ENCODE data around the gene ATP5MC2. TPM values are rescaled to one million over a fixed set of nuclear protein-coding genes. Genes with fewer than 3 reads are reported as not detected.

Gene ATP5MC2
- polyA plus RNA-seq, 1 donor from 2014 or later = 331 TPM

DNA sequence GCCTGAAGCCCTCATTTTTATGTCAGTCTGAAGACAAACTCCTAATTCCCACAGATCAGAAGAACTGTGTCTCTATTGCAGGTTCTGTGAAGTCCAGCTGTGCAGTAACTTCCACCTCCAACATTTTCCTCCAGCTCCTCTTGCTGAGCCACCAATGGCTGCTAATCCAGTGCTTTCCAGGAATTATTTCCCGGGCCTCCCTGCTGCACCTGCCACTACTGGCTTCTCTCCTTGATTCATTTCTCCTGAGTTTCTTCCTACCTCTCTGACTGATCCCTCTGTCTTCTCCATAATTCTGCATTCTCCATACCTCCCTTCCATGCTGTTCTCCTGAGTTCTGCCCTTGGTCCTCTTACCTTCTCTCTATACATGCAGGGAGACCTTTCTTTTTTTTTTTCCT, 30.2 kb upstream of the ATP5MC2 start:
- H2AFZ ChIP-seq (ENCODE audit: low read depth, low read length) = no peak overlapping the region
- H3K4me3 ChIP-seq (ENCODE audit: low read length) = no peak overlapping the region
- H3K27ac ChIP-seq (ENCODE audit: low read length) = no peak overlapping the region
- TF ChIP-seq, protein P1, sequence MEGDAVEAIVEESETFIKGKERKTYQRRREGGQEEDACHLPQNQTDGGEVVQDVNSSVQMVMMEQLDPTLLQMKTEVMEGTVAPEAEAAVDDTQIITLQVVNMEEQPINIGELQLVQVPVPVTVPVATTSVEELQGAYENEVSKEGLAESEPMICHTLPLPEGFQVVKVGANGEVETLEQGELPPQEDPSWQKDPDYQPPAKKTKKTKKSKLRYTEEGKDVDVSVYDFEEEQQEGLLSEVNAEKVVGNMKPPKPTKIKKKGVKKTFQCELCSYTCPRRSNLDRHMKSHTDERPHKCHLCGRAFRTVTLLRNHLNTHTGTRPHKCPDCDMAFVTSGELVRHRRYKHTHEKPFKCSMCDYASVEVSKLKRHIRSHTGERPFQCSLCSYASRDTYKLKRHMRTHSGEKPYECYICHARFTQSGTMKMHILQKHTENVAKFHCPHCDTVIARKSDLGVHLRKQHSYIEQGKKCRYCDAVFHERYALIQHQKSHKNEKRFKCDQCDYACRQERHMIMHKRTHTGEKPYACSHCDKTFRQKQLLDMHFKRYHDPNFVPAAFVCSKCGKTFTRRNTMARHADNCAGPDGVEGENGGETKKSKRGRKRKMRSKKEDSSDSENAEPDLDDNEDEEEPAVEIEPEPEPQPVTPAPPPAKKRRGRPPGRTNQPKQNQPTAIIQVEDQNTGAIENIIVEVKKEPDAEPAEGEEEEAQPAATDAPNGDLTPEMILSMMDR (IDR thresholded peaks at IDR 0.05; ENCODE audit: poor library complexity, severe bottlenecking) = no peak
- no peak for TF ChIP-seq SMC3 (conservative IDR thresholded peaks at IDR 0.05; ENCODE audit: poor library complexity)
- TF ChIP-seq MXI1 (conservative IDR thresholded peaks at IDR 0.05; ENCODE audit: poor library complexity, severe bottlenecking) = no peak
- TF ChIP-seq POLR2AphosphoS5 (IDR thresholded peaks at IDR 0.05) = no peak
- TF ChIP-seq, protein P2, sequence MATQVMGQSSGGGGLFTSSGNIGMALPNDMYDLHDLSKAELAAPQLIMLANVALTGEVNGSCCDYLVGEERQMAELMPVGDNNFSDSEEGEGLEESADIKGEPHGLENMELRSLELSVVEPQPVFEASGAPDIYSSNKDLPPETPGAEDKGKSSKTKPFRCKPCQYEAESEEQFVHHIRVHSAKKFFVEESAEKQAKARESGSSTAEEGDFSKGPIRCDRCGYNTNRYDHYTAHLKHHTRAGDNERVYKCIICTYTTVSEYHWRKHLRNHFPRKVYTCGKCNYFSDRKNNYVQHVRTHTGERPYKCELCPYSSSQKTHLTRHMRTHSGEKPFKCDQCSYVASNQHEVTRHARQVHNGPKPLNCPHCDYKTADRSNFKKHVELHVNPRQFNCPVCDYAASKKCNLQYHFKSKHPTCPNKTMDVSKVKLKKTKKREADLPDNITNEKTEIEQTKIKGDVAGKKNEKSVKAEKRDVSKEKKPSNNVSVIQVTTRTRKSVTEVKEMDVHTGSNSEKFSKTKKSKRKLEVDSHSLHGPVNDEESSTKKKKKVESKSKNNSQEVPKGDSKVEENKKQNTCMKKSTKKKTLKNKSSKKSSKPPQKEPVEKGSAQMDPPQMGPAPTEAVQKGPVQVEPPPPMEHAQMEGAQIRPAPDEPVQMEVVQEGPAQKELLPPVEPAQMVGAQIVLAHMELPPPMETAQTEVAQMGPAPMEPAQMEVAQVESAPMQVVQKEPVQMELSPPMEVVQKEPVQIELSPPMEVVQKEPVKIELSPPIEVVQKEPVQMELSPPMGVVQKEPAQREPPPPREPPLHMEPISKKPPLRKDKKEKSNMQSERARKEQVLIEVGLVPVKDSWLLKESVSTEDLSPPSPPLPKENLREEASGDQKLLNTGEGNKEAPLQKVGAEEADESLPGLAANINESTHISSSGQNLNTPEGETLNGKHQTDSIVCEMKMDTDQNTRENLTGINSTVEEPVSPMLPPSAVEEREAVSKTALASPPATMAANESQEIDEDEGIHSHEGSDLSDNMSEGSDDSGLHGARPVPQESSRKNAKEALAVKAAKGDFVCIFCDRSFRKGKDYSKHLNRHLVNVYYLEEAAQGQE (IDR thresholded peaks at IDR 0.05; ENCODE audit: borderline replicate concordance) = no peak
- no peak for TF ChIP-seq RAD21 (conservative IDR thresholded peaks at IDR 0.05)
- no peak for TF ChIP-seq EP300 (conservative IDR thresholded peaks at IDR 0.05; ENCODE audit: poor library complexity, severe bottlenecking)
- TF ChIP-seq EZH2 (IDR thresholded peaks at IDR 0.05; ENCODE audit: borderline replicate concordance, insufficient read depth, low read length, poor library complexity, severe bottlenecking) = no peak
- TF ChIP-seq TAF1 (IDR thresholded peaks at IDR 0.05; ENCODE audit: low read depth) = no peak
- no peak overlapping the region for H3K9ac ChIP-seq (ENCODE audit: low read length)
- H3K9me3 ChIP-seq (ENCODE audit: low read length) = no peaks in the 10 kb centered on the region
- no peak overlapping the region for H3K4me2 ChIP-seq (ENCODE audit: low read length)
- H4K20me1 ChIP-seq (ENCODE audit: insufficient read depth) = no peaks in the 10 kb centered on the region
- no peaks in the 10 kb centered on the region for H3K27me3 ChIP-seq (ENCODE audit: insufficient read depth, low read depth, low read length)
- no peaks in the 10 kb centered on the region for H3K79me2 ChIP-seq (replicated peaks; ENCODE audit: insufficient read depth, low read length)
- no peaks in the 10 kb centered on the region for H3K9me2 ChIP-seq (ENCODE audit: insufficient read depth, low read length)
- H3F3A ChIP-seq (ENCODE audit: insufficient read depth, low read length, poor library complexity, severe bottlenecking) = peaks cover under 1% of the 10 kb centered on the region
- no peaks in the 10 kb centered on the region for H3K36me3 ChIP-seq (ENCODE audit: insufficient read depth, low read length)

DNA sequence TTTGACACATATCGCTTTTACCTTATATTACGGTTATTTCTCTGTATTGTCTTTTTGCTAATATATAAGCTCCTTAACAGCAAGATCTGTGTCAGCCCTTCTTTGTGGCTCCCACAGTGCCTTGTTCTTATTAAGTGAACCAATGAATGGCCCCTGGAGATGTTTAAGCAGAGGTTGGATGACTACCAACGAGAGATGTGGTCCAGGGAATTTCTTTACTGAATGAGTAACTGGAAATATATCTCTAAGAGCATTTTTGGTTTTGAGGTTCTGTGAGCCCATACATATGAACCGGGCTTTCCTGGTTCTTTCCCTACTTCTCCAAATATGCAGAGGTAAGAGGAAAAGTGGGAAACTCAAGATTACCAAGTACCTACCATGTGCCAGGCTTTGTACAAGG, 27.9 kb upstream of the ATP5MC2 start:
- Histone ChIP-seq H4K20me1 (ENCODE audit: insufficient read depth) (no peaks in the 10 kb centered on the region), H3K4me3 (ENCODE audit: low read length) (no peak overlapping the region), H3K79me2 (replicated peaks; ENCODE audit: insufficient read depth, low read length) (no peaks in the 10 kb centered on the region), H3K4me2 (ENCODE audit: low read length) (no peak overlapping the region), H2AFZ (ENCODE audit: low read depth, low read length) (no peak overlapping the region), H3K9ac (ENCODE audit: low read length) (no peak overlapping the region), H3F3A (ENCODE audit: insufficient read depth, low read length, poor library complexity, severe bottlenecking) (peaks cover 6% of the 10 kb centered on the region), H3K27me3 (ENCODE audit: insufficient read depth, low read depth, low read length) (no peaks in the 10 kb centered on the region), H3K9me3 (ENCODE audit: low read length) (no peaks in the 10 kb centered on the region), H3K36me3 (ENCODE audit: insufficient read depth, low read length) (no peaks in the 10 kb centered on the region), H3K9me2 (ENCODE audit: insufficient read depth, low read length) (no peaks in the 10 kb centered on the region), H3K27ac (ENCODE audit: low read length) (peak overlapping the region; percentile 88)
- TF ChIP-seq POLR2AphosphoS5 (IDR thresholded peaks at IDR 0.05) (no peak), EZH2 (IDR thresholded peaks at IDR 0.05; ENCODE audit: borderline replicate concordance, insufficient read depth, low read length, poor library complexity, severe bottlenecking) (no peak), TAF1 (IDR thresholded peaks at IDR 0.05; ENCODE audit: low read depth) (no peak), MXI1 (conservative IDR thresholded peaks at IDR 0.05; ENCODE audit: poor library complexity, severe bottlenecking) (no peak), SMC3 (conservative IDR thresholded peaks at IDR 0.05; ENCODE audit: poor library complexity) (no peak), RAD21 (conservative IDR thresholded peaks at IDR 0.05) (no peak), EP300 (conservative IDR thresholded peaks at IDR 0.05; ENCODE audit: poor library complexity, severe bottlenecking) (no peak)
- TF ChIP-seq, protein P2 (IDR thresholded peaks at IDR 0.05; ENCODE audit: borderline replicate concordance) = no peak
- TF ChIP-seq, protein P1 (IDR thresholded peaks at IDR 0.05; ENCODE audit: poor library complexity, severe bottlenecking) = no peak

All from neural cell (in vitro differentiated cells).